Stimulated activated CD8-positive, alpha-beta memory T cell treated with anti-CD3 and anti-CD28 coated beads, Interleukin-12 subunit alpha, Interleukin-12 subunit beta, amount 100 ng/mL, for 1 hour (primary cell): ENCODE results near the gene RNF19B.

ENCODE experiments used
- DNase-seq: peaks from one replicate; pipeline ENCODE4 v3.0.0-alpha.2; 2020; ENCODE audit warnings: low read depth

The RNF19B gene

DNA sequence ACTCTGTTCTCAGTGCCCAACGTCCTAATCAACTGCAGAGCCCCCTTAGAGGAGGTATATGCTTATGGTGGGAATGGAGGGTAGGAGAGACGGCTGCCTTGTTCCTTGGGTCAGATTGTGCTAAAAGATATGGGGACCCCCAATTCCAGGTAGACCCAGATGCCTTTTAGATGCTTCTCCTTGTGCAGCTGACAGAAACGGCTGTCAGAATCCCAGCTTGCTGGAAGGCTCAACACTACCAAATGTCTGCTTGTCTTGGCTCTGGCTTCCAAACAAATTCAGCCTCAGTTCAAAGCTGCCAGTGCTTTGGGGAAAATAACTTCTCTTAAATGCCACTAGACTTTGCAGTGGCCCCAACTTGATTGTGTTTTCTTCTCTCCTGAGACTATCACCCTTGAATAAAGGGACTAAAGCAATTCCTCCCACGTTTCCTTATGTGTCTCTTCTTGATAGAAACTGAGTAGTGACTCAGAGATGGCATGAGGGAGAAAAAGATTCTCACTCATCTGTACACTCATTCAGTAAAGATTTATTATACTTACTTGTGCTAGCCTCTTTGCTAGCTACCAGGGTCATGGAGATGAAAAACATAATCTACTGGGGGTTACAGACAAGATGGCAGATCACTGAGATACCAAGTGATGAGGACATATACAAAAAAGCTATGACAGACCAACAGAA lies 3.4 kb upstream of the RNF19B start:
- DNase-seq: no peak

DNA sequence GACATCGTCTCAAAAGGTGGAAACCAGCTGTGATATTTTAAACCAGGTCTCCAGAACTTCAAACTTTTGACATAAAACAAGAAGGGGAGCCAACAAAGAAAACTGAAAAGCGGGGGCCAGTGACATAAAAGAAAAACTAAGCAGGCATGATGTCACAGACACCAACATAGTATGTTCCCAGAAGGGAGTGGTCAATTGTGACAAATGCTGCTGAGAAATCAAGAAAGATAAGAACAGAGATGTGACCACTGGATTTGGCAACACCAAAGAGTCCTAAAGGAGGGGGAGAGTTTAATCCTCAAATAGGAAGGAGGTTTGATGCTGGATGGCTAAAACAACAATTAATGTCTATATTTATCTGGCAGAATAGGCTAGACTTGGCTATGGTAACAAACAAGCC lies 2.3 kb upstream of the RNF19B start:
- DNase-seq: no peak

DNA sequence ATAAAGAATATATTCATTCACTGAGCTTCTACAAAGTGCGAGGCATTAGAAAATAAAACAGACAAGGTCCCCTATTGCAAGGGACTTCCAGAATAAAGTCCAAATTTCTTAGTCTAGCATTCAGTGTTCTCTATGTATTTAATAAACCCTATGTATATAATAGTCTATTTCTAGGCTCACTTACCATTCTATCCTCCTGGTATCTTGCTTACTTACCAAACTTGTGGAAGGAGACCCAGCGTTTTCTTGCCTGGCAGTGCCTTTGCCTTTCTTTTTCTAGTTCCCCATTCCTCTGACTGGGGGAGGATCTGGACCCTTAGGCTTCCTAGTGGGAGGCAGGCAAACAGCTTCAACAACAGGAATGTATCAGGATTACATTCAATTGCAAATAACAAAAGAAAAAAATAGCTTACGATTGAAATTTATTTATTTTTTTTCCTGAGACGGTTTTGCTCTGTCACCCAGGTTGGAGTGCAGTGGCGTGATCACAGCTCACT lies 690 bp upstream of the RNF19B start:
- no peak for DNase-seq

GRCh38 chr1:32963746-32964460 lies 706 bp downstream of the RNF19B start:
- peak; percentile 27 for DNase-seq

GRCh38 chr1:32962248-32962896 lies 2.2 kb downstream of the RNF19B start:
- DNase-seq: no peak

DNA sequence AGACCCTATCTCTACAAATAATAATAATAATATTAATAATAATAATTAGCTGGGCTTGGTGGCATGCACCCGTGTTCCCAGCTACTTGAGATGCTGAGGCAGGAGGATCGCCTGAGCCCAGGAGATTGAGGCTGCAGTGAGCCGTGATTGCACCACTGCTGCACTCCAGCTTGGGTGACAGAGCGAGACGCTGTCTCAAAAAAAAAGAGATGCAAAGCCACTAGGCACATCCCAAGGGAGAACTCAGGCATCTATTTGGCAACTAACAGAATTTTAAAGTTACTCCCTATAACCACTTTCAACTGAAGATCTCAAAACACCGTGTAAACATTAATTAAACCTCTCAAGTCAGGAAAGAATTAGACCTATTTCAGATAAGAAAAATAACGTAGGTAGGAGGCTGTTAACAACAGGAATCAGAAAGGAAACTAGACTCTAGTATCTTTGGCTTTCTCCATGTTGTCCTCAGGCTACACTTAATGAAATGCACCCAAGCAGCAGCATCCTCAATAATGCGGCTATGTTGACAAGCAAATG lies 3.7 kb downstream of the RNF19B start:
- no peak for DNase-seq

DNA sequence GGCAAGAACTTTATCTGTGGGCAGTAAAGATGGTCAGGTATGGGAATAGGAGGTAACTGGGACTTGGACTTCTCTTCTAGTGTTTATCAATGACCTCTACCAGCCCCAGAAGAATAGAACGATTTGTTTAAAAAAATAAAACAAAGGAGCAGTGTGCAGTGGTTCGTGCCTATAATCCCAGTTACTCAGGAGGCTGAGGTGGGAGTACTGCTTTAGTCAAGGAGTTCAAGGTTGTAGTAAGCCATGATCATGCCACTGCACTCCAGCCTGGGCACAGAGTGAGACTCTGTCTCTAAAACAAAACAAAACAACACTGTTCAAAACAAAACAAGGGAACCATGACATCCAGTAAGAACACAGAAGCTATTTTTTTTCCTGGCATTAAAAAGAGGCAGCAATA lies 4.3 kb downstream of the RNF19B start:
- DNase-seq: no peak

DNA sequence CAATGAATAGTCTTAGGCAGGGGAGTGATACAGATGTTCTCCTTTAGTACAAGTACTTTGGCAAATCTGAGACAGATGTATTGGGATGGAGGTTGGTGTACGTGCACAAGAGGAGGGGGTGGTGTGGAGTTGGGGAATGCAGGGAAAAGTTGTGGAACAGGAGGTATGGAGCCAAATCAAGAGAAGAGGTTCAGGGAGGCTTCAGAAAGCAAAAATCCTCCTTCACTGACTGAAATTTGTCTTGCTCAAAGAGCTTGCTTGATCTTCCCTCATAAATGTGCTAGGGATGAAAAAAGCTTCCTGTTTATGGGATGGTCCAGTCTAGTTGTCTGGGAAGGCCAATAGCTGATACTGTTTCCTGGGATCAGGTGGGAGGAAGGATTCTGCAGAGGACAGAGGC lies 5.8 kb downstream of the RNF19B start:
- DNase-seq: no peak

GRCh38 chr1:32957017-32957416 lies 7.6 kb downstream of the RNF19B start:
- no peak for DNase-seq

- no peak for DNase-seq
Observed at GRCh38 chr1:32954168-32954567, 10.4 kb downstream of the RNF19B start.

DNA sequence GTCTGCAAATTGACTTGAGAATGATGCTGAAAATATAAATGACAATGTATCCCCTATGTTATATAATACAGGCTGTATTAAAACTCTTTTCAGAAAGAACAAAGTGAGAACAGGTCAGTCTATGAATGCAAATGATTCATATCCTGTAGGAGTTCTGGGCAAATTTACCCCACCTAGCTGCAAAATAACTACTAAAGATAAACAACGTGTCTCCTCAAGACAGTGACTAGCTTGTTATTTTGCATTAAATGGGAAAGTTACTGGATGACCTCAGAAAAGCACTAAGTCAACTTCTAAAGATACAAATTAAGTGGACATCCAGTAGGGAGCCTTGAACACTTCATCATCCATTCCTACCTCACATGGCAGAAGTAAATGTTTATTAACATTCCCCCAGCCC lies 11.1 kb downstream of the RNF19B start:
- DNase-seq: no peak

DNA sequence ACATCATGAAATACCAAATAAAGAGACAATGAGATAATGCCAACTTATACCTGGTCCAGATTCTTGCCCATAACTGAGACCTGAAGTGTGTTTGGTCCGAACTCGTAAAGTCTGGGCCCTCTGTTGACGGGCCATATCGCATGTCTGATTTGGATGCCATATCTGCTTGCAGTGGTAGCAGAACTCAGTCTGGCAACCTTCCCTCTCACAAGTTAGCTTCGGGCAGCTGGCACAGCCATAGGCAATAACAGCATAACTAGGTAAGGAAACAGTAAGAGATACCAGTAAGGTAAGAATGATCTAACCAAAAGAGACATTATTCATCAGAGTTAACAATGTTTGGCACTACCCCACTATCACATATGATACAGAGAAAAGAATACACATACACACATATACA lies 15.1 kb downstream of the RNF19B start:
- no peak for DNase-seq

DNA sequence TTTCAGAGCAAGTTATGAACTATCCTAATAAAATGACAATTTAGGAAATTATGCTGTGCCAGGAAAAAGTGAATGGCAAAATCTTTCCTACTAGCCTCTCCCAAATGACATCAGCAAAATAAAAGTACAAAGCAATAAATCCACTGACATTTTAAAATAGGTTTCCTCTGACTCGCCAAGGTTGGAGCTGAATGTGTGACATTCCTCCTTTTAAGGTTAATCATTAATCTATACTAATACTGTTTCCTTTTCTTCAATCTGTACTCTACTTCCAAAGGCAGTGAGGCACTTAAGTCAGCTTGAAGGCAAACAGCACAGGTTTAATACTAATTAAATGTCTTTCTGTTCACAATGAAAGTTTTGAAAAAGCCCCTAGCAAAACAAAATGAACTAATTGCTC lies 15.7 kb downstream of the RNF19B start:
- DNase-seq: no peak

- DNase-seq: no peak
Observed at GRCh38 chr1:32948390-32948722, 16.3 kb downstream of the RNF19B start.

DNA sequence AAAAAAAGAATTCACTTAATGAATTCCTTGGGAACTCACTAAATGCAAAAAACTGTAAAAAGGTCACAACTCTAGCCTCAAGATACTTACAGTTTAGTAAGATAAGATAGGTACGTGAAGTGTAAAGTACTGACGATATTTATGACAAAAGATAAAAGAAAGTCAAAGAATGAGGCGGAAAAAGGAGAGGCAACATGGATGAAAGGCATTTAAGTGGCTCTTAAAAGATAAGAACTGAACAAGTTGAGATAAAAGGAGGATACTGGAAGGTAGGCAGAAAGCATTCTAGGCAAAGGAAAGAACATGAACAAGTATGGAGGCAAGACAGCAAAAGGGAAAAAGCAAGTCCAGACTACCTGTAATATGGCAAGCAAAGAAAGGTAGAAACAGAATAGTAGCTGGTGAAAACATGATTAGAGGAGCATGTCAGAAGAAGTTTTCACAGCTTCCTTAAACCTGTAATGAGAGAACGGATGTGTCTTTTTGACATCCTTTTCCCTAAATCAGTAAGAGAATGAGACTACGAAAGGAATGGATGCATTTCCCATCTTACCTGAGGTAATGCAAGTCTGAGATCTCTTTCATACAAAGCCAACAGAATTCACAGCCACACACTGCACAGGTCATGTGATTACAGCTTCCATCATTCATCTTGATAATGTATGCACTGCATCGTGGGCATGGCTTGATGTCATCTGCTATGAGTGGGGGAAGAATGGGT lies 16.8 kb downstream of the RNF19B start:
- no peak for DNase-seq

DNA sequence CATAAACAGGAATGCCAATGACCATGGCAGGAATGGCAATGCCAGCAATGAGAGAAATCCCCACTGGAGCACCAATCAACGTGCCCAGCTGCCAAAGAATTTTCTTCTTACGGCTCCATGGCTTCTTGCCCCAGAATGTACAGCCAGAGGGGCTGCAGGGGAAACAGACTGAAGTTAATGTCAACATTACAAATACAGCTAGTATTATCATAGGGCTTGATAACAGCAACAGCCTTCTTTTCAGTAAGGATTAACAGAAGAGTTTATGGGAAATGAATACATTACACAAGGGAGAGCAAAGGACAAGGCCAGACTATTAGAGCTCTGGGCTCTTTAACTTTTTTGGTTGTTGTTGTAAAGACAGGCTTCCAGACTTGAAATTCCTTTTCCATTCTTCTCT lies 18.2 kb downstream of the RNF19B start:
- no peak for DNase-seq

DNA sequence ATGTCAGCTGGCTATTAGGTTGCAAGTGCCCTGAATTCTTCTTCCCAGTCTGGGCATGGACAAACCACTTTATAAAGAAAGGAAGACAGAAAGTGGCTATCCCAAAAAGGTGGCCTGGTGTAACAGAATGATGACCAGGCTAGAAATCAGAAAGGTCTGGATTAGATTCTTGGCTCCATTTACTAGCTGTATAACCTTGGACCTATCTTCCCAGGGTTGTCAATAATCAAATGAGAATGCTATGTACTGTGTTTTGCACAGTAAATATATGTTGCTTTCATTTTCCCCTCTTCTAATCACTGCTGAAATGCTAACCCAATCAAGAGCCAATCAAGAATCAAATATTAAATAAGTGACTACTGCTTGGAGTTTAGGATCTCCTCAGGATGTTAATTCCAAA lies 20.4 kb downstream of the RNF19B start:
- no peak for DNase-seq

DNA sequence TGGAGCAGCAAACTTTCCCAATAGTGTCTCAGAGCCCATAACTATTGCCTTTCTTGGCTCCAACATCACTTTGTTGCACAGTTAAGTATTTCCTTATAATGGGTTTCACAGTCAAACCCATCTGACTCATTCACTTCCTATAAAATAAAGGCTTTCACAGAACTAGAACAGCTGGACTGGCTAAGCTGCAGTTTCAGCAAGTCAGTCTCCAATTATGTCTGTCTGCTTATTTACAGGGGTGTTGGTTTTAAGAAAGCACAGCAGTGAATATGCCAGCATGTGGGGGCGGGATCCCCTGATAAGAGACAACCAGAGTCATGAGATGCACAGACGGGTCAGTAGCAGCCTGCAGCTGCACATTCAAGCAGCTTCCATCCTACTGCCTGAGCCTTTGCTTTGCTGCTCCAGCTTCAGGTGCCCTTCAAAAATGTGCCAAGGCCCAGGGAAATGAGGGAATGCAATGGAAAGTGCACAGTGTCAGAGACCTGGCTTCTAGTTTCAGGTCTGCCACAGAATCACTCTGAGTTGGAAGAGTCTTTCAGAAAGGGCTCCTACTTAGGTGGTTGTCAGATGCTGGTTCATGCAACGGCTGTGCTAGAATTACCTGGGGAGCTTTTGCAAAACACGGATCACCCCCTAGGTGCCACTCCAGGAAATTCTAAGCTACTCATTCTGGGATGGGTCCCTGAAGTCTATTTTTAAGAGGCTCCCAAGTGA lies 24.8 kb downstream of the RNF19B start:
- DNase-seq: no peak

- DNase-seq: no peak
Observed at GRCh38 chr1:32937061-32937460, 27.5 kb downstream of the RNF19B start.

GRCh38 chr1:32934535-32934934 lies 30.1 kb downstream of the RNF19B start:
- no peak for DNase-seq

- no peak for DNase-seq
Observed at GRCh38 chr1:32933742-32934322, 30.8 kb downstream of the RNF19B start.
